Stimulated activated CD8-positive, alpha-beta memory T cell treated with anti-CD3 and anti-CD28 coated beads, Interleukin-12 subunit alpha, Interleukin-12 subunit beta, amount 100 ng/mL, for 1 hour (primary cell): ENCODE measurements around the gene CBX7.

ENCODE experiments used
- DNase-seq: peaks from one replicate; pipeline ENCODE4 v3.0.0-alpha.2; 2020; ENCODE audit warnings: low read depth

The CBX7 gene

GRCh38 chr22:39152511-39153219 is at the start of gene CBX7:
CBX7 (minus strand) TSS chr22:39152680; CDS start chr22:39152444, 236 bp downstream.
- peak; percentile 79 for DNase-seq

GRCh38 chr22:39197578-39197977 is 45.1 kb upstream of the CBX7 start:
- DNase-seq, result no peak

- DNase-seq, result no peak
Observed at GRCh38 chr22:39194098-39194497, 41.6 kb upstream of the CBX7 start.

GRCh38 chr22:39188809-39189208 is 36.3 kb upstream of the CBX7 start:
- no peak for DNase-seq

GRCh38 chr22:39185601-39186012 is 33.1 kb upstream of the CBX7 start:
- no peak for DNase-seq

- no peak for DNase-seq
Observed at GRCh38 chr22:39184586-39185577, 32.4 kb upstream of the CBX7 start.

- no peak for DNase-seq
Observed at GRCh38 chr22:39183991-39184585, 31.6 kb upstream of the CBX7 start.

GRCh38 chr22:39182478-39183030 is 30.1 kb upstream of the CBX7 start:
- DNase-seq, result no peak

GRCh38 chr22:39181778-39182177 is 29.3 kb upstream of the CBX7 start:
- no peak for DNase-seq

GRCh38 chr22:39181356-39181755 is 28.9 kb upstream of the CBX7 start:
- no peak for DNase-seq

- DNase-seq, result no peak
Observed at GRCh38 chr22:39179841-39180335, 27.4 kb upstream of the CBX7 start.

GRCh38 chr22:39179401-39179827 is 26.9 kb upstream of the CBX7 start:
- no peak for DNase-seq

- DNase-seq, result no peak
Observed at GRCh38 chr22:39178206-39179111, 26.0 kb upstream of the CBX7 start.

- DNase-seq, result no peak
Observed at GRCh38 chr22:39177791-39178190, 25.3 kb upstream of the CBX7 start.

GRCh38 chr22:39177456-39177775 is 24.9 kb upstream of the CBX7 start:
- no peak for DNase-seq

GRCh38 chr22:39176714-39177455 is 24.4 kb upstream of the CBX7 start:
- no peak for DNase-seq

GRCh38 chr22:39176143-39176713 is 23.7 kb upstream of the CBX7 start:
- no peak for DNase-seq

GRCh38 chr22:39175353-39176142 is 23.1 kb upstream of the CBX7 start:
- no peak for DNase-seq
